ENCODE data around the gene GPR39. TPM values are rescaled to one million over a fixed set of nuclear protein-coding genes. Genes with fewer than 3 reads are reported as not detected.

GPR39 gene
- total RNA-seq, 6 donors from 2014 or later, result 10.1 to 45.9 (median 24.0) TPM

DNA sequence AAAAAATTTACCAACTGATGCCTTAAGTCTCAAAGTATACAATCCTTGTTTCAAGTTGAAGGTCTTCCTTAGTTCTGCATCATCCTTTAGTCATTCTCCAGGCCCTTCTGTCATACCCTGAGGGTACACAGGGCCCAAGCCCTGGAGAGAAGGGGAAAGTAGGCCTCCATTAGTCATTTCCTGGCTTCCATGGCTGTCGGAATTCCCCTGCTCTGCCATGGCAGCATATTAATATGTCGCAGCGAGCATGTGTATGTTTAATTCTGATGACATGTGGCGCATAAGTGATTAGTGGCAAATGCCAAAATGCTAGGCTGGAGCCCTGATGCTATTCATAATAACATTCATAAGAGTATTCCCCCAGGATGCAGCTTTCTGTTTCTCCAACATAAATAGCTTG, 22.1 kb downstream of the GPR39 start:
- H3K4me1 ChIP-seq, result no peaks in the 10 kb centered on the region
- H3K4me3 ChIP-seq, result no peak overlapping the region
- TF ChIP-seq POLR2A (IDR thresholded peaks at IDR 0.05), result no peak
- TF ChIP-seq EP300 (IDR thresholded peaks at IDR 0.05), result no peak
- TF ChIP-seq, protein P1, sequence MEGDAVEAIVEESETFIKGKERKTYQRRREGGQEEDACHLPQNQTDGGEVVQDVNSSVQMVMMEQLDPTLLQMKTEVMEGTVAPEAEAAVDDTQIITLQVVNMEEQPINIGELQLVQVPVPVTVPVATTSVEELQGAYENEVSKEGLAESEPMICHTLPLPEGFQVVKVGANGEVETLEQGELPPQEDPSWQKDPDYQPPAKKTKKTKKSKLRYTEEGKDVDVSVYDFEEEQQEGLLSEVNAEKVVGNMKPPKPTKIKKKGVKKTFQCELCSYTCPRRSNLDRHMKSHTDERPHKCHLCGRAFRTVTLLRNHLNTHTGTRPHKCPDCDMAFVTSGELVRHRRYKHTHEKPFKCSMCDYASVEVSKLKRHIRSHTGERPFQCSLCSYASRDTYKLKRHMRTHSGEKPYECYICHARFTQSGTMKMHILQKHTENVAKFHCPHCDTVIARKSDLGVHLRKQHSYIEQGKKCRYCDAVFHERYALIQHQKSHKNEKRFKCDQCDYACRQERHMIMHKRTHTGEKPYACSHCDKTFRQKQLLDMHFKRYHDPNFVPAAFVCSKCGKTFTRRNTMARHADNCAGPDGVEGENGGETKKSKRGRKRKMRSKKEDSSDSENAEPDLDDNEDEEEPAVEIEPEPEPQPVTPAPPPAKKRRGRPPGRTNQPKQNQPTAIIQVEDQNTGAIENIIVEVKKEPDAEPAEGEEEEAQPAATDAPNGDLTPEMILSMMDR (IDR thresholded peaks at IDR 0.05), result no peak
- TF ChIP-seq POLR2AphosphoS5 (IDR thresholded peaks at IDR 0.05), result no peak
- no peak for ATAC-seq (ENCODE audit: low FRiP score in 2 of 2)
- whole genome bisulfite sequencing, 2 donors, result 40 to 64% methylated on average over 3 to 4 of the region's 4 CpGs
- H3K27me3 ChIP-seq, result no peaks in the 10 kb centered on the region
- H3K9me3 ChIP-seq, result peaks cover 0 to under 1% (median 0%) of the 10 kb centered on the region in 4 donors
- H3K27ac ChIP-seq, result no peak overlapping the region
- H3K36me3 ChIP-seq, result no peaks in the 10 kb centered on the region
- no peak for DNase-seq

DNA sequence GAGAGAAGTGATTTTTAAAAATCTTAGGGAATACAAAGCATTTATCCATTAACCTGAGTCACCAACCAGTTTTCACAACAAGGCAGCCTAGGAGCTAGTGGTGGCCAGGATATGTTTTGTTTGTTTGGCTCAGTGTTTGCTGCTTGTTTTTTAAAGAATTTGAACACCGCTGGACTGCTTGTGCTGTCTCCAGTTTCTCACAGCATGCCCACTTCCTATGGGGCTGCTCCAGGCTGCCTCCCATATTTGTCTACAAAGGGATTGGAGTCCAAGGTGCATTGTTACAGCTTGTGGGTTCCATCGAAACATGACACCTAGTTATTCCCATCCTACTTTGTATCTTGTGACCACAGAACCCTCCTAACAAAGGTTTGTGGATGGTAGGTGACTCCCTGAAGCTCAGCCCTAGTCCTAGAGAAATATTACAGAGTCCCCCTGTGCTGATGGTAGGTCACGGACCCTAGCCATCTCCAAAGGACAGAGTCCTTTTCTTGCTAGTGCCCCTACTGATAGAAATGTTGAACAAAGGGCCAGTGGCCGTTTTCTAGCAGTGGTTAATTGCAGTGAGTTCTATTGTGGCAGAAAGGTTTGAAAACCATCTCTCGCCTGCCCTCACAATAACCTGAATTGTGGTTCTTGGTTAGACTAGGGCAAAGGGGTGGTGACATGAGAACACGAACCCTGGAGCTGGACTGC, 23.2 kb downstream of the GPR39 start:
- DNase-seq, result no peak
- no peak for TF ChIP-seq EP300 (IDR thresholded peaks at IDR 0.05)
- TF ChIP-seq POLR2AphosphoS5 (IDR thresholded peaks at IDR 0.05), result no peak
- TF ChIP-seq, protein P1 (IDR thresholded peaks at IDR 0.05), result no peak
- no peak for TF ChIP-seq POLR2A (IDR thresholded peaks at IDR 0.05)
- 79 to 83% methylated on average over 6 of the region's 6 CpGs for whole genome bisulfite sequencing, 2 donors

DNA sequence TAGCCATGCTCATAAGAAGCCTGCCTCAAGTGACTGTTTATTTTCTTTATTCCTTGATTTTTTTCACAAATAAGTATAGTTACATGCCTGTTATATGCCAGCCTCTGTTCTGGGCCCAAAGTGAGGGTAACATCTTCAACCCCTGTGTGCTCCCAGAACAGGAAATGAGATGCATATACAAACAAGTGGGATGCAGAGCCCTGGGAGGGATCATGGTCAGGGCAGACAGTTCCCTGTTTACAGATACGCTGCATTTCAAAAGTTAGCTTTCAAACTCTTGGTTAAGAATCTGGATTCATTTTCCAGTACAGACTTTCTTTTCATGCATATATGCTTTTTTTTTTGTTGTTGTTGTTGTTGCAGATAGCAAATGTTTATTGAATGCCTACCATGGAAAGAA, 24.4 kb downstream of the GPR39 start:
- Histone ChIP-seq H3K4me3 (no peak overlapping the region), H3K4me1 (no peaks in the 10 kb centered on the region), H3K9me3 (no peaks in the 10 kb centered on the region), H3K27ac (no peak overlapping the region), H3K36me3 (no peaks in the 10 kb centered on the region), H3K27me3 (no peaks in the 10 kb centered on the region)
- TF ChIP-seq POLR2A (IDR thresholded peaks at IDR 0.05), result no peak
- no peak for TF ChIP-seq EP300 (IDR thresholded peaks at IDR 0.05)
- TF ChIP-seq, protein P1 (IDR thresholded peaks at IDR 0.05), result no peak
- TF ChIP-seq POLR2AphosphoS5 (IDR thresholded peaks at IDR 0.05), result no peak
- ATAC-seq (ENCODE audit: low FRiP score in 2 of 2) (no peak), DNase-seq (no peak)
- WGBS, 2 donors, result 54 to 62% methylated on average over 1 of the region's 1 CpG

More for the DNA sequence above, 23.2 kb downstream of the GPR39 start:
- H3K4me1 ChIP-seq, result no peaks in the 10 kb centered on the region
- H3K36me3 ChIP-seq, result no peaks in the 10 kb centered on the region
- H3K4me3 ChIP-seq, result no peak overlapping the region
- H3K9me3 ChIP-seq, result no peaks in the 10 kb centered on the region
- H3K27ac ChIP-seq, result no peak overlapping the region
- H3K27me3 ChIP-seq, result no peaks in the 10 kb centered on the region
- no peak for ATAC-seq (ENCODE audit: low FRiP score in 2 of 2)

DNA sequence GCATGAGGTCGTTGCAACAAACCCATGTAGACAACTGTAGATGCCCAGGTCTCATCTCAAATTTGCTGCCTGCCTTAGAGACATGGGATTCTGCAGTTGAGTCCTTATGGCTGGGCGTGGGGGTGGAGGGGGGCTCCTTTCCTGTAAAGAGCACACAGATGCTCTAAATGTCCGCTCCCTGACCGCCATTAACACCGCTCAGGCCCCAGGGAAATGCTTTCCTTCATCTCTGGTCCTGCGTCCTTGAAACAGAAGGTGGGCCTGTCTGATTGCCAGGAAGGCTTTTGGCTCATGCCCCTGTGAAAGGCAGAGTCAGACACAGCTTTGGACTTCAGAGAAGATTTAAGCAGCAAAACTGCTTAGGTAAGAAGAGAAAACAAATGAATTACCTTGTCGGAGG, 25.7 kb downstream of the GPR39 start:
- TF ChIP-seq POLR2AphosphoS5 (IDR thresholded peaks at IDR 0.05) (no peak), EP300 (IDR thresholded peaks at IDR 0.05) (no peak), POLR2A (IDR thresholded peaks at IDR 0.05) (no peak)
- TF ChIP-seq, protein P1 (IDR thresholded peaks at IDR 0.05), result no peak
- DNase-seq (no peak), ATAC-seq (ENCODE audit: low FRiP score in 2 of 2) (no peak)
- Histone ChIP-seq H3K9me3 (no peaks in the 10 kb centered on the region), H3K27ac (no peak overlapping the region), H3K36me3 (no peaks in the 10 kb centered on the region), H3K4me1 (no peaks in the 10 kb centered on the region), H3K4me3 (no peak overlapping the region), H3K27me3 (no peaks in the 10 kb centered on the region)
- 80 to 86% methylated on average over 7 of the region's 7 CpGs for WGBS, 2 donors

DNA sequence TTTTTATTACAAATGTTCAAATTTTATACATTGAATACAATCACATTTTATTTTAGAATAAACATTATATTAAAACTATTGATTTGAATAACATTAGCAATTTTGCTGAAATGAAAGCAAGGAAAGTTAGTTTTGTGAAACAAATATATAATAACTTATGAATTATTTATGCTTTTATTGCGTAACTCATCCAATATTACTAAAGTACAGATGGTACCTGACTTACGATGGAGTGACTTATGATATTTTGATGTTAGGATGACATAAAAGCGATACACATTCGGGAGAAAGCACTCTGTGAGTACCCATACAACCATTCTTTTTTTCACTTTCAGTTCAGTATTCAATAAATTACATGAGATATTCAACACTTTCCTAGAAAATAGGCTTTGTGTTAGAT, 26.5 kb downstream of the GPR39 start:
- H3K4me3 ChIP-seq, result no peak overlapping the region
- H3K9me3 ChIP-seq, result no peaks in the 10 kb centered on the region
- ATAC-seq (ENCODE audit: low FRiP score in 2 of 2) (no peak), DNase-seq (no peak)
- H3K27me3 ChIP-seq, result no peaks in the 10 kb centered on the region
- no peaks in the 10 kb centered on the region for H3K36me3 ChIP-seq
- no peak overlapping the region for H3K27ac ChIP-seq
- 91 to 95% methylated on average over 4 of the region's 4 CpGs for WGBS, 2 donors
- H3K4me1 ChIP-seq, result no peaks in the 10 kb centered on the region
- TF ChIP-seq EP300 (IDR thresholded peaks at IDR 0.05) (no peak), POLR2AphosphoS5 (IDR thresholded peaks at IDR 0.05) (no peak), POLR2A (IDR thresholded peaks at IDR 0.05) (no peak)
- TF ChIP-seq, protein P1 (IDR thresholded peaks at IDR 0.05), result no peak

Data from upper lobe of left lung (tissue), 6 donors.